ENCODE data around the gene IGFBP6.
"Not testable (repeated sequence)": the region's sequence is repeated elsewhere in the genome, so short reads cannot be mapped to it uniquely, and the experiment has no call there.

IGFBP6 gene

DNA sequence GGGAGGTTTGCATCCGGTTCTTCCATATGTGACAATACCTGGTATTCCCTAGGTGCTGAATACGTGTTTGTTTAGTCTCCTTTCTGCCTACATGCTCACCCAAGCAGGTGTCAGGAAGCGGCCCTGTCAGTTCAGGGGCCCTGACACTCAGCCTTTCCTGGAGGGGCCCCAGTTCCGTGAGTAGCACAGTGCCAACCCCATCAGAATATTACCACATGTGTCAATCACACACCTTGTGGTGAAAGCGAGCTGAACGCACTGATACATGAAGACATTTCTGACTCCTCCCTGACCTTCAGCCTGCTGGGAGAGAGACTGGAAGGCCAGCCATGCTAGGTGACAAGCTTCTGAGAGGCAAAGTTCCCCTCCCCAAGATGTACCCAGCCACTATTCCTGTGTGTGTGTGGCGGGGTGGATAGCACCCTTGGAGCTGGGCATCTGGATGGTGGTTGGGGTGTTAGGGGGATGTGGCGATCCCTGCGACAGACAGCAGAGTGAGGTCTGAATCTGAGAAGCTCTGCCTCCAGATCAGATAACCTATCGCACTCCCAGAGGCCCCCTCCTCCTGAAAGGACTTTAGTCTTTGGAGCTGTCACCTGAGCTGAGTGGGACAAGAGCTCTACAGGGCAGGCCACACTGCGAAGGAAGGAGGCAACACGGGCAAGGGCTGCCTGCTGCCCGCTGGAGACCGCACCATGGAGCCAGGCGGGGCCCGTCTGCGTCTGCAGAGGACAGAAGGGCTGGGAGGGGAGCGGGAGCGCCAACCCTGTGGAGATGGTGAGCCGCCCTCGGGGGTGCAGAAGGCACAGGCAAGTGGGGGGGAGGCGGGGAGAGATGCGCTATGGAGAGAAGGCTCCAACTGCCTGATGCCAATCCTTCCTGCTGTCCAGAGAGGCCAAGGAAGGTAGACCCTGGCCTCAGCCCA is 5.7 kb downstream of the IGFBP6 start, which contains the start of gene SOAT2:
Gene SOAT2 (plus strand): TSS at position 604 of the 925 bp plus-strand sequence. CDS start 92 bp downstream, at position 696.
- no peak for DNase-seq (ENCODE audit: low read depth)
- no peak for TF ChIP-seq CTCF (IDR thresholded peaks at IDR 0.05; ENCODE audit: low read depth, low read length, missing control alignments)

DNA sequence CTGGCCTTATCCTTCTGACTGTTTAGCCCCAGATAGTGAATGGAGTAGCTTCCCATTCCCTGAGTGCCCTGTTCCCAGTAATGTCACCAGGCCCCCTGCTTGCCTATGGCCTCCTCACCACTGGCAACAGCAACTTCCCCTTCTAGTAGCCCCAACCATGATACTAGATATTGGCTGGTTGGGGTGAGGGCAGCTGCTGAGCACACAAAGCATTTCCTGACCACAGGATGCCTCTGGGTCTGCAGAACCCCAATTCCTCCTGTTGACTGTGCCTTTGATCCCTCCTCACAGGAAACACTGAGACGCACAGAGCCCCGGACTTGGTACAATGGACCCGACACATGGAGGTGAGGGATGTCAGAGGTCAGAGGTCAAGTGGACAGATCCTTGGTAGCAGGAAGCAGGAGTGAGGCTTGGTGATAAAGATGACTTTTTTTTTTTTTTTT is 6.4 kb downstream of the IGFBP6 start:
- no peak for DNase-seq (ENCODE audit: low read depth)
- in situ Hi-C loops (cut with HindIII; ENCODE audit: low sequenced_read_pairs), result loop anchor here (5.0 kb wide), 1 partner anchor 37 kb away; no protein-coding TSS in a partner anchor
- H3K4me3 ChIP-seq (ENCODE audit: low read depth, low read length), result no peak overlapping the region
- no peak for TF ChIP-seq CTCF (IDR thresholded peaks at IDR 0.05; ENCODE audit: low read depth, low read length, missing control alignments)

More for the DNA sequence above, 5.7 kb downstream of the IGFBP6 start, which contains the start of gene SOAT2:
- in situ Hi-C loops (cut with HindIII; ENCODE audit: low sequenced_read_pairs), result loop anchor here (5.0 kb wide), 1 partner anchor 36 kb away; no protein-coding TSS in a partner anchor
- H3K4me3 ChIP-seq (ENCODE audit: low read depth, low read length), result no peak within 1 kb of the TSS

DNA sequence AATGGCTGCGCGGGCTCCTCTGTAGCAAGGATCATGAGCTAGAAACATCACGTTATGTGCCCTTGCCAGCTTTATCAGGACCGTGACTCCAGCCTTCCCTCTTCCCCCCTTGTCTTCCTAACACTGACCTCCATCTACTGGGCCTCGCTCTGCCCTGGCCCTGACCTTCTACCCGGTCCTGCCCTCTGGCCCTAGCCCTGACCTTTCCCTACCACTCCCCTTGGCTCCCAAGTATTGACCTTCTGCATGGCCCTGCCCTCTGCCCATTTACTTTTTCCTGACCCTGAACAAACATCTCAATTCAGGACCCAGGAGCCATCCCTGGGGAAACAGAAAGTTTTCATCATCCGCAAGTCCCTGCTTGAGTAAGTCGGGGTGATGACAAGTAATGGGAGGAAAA is 7.8 kb downstream of the IGFBP6 start:
- no peak for DNase-seq (ENCODE audit: low read depth)
- TF ChIP-seq CTCF (IDR thresholded peaks at IDR 0.05; ENCODE audit: low read depth, low read length, missing control alignments), result no peak
- no peak overlapping the region for H3K4me3 ChIP-seq (ENCODE audit: low read depth, low read length)
- in situ Hi-C loops (cut with HindIII; ENCODE audit: low sequenced_read_pairs), result no loop called here

DNA sequence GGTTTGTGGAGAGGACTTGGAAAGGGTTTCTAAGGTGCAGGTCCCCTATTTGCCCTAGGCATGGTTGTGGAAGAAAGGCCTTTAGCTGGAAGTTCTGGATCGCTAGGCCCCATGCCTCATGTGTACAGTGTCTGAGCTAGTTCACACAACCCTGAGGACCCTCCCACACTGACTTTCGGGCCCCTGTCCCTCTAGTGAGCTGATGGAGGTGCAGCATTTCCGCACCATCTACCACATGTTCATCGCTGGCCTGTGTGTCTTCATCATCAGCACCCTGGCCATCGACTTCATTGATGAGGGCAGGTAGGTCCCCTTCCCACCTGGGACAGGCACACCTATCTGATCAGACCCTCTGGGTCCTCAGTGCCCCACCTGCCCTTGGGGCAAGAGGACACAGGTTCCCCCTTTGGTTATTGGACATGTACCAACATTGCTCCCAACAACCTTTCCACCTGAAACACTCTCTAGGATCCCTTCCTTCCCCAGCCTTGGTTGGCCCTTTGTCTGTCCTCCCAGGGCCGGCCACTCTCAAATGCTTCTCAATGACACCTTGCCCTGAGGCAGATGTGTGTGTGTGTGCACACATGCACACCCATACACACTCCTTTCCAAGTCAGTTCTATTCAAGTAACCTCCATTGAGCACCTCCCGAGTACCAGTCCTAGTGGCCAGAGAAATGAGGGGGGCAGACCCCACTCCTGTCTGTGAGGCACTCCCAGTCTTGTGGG is 8.4 kb downstream of the IGFBP6 start:
- no peak for TF ChIP-seq CTCF (IDR thresholded peaks at IDR 0.05; ENCODE audit: low read depth, low read length, missing control alignments)
- DNase-seq (ENCODE audit: low read depth), result no peak
- in situ Hi-C loops (cut with HindIII; ENCODE audit: low sequenced_read_pairs), result no loop called here
- H3K4me3 ChIP-seq (ENCODE audit: low read depth, low read length), result no peak overlapping the region

DNA sequence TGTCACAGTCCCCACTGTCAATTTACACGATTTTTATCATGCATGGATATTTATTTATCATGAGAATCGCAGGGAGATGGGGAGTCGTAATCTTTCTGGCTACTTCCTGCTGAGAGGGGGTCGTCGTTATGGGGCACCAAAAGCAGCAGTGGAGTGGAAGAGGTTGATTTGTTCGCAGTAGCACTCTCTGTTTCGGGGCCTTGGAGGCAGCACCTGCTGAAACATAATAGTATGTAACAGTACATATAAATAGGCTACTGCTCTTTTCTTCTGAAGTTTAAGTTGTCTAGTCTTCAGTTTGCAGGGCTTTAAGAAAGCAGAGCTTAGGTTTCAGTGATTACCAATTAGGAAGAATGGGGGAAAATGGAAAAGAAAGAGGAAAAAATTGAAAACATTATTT is 9.7 kb downstream of the IGFBP6 start:
- TF ChIP-seq CTCF (IDR thresholded peaks at IDR 0.05; ENCODE audit: low read depth, low read length, missing control alignments), result no peak
- in situ Hi-C loops (cut with HindIII; ENCODE audit: low sequenced_read_pairs), result no loop called here
- no peak for DNase-seq (ENCODE audit: low read depth)
- no peak overlapping the region for H3K4me3 ChIP-seq (ENCODE audit: low read depth, low read length)

- H3K4me3 ChIP-seq (ENCODE audit: low read depth, low read length); in situ Hi-C loops (cut with HindIII; ENCODE audit: low sequenced_read_pairs); DNase-seq (ENCODE audit: low read depth): not testable (repeated sequence)
Observed at GRCh38 chr12:53112431-53112830, 15.0 kb downstream of the IGFBP6 start.
